G401 (cell line): ENCODE data around the gene NPHP4. TPM values are rescaled to one million over a fixed set of nuclear protein-coding genes. Genes with fewer than 3 reads are reported as not detected.
A peak's percentile ranks its signal among the peaks of the same experiment; 100 is the strongest.

ENCODE experiments used
- DNase-seq: peaks from one replicate; pipeline ENCODE4 v3.0.0-alpha.2; 2015; ENCODE audit warnings: low spot score
- in situ Hi-C: cut with HindIII; loops from 2 replicates; pipeline ENCODE4 v1.10.0; 2016; ENCODE audit warnings: low sequenced_read_pairs, mixed read lengths
- total RNA-seq: library from RNA; depleted of rRNA; stranded (reverse); fragments of >200 nt; shearing (Covaris generic); gene quantifications from 2 replicates; pipeline ENCODE4 v1.2.3, GENCODE V29; 2014

The NPHP4 gene
- total RNA-seq, 1 experiment from 2014 or later = 7.6 TPM

DNA sequence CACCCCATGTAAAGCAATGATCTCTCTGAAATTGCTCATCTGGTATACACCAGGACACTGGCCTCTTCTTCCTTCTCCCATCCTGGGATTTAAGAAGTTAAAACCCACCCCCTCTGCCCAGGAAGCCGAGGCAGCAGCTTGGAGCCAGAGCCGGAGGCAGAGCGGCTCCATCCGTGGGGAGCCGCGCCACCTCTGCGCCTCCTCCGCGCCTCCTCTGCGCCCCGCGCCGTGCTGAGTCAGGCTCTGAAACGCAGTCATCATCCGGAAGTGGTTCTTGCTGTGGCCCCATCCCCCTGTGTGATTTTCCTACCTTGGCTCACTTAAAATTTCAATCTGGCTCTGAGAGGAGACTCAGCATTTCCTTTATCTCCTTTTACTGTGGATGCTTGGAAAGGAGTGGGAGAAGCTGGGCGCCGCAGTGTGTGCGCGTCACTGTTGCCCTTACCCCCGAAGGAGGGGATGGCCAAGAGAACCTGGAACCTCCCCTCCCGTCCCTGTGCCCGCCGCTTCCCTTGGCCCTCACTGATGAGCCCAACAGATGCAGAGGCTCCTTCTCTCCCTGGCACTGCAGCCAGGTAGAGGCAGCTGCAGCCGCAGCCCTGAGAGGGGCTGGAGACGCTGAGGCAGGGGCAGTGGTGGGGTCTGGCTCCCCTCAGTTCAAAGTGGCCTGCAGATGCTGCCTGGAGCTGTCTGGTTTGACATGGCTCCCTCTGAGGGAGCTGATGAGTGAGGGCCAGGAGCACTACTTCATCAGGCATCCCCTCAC is 15.3 kb upstream of the NPHP4 start:
- in situ Hi-C loops = no loop called here
- DNase-seq = no peak

DNA sequence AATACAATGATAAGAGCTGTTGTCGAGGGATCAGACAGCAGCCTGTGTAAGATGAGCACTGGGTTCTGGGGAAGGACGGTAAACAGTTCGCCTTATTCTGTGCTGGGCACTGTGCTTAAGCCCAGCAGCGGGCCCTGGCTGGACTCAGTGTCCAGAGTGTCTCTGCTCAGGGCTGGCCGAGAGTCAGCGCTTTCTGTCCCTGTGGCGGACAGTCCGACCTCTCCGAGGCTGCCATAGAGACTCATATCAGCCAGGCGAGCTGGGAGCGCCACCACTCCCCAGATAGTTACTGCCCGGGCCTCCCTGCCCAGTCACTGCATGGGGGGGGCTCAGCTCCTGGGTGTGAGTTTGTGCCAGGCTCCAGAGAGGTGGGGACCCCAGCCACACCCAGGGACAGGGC is 14.7 kb upstream of the NPHP4 start:
- peak; percentile 23 for DNase-seq
- in situ Hi-C loops = no loop called here

DNA sequence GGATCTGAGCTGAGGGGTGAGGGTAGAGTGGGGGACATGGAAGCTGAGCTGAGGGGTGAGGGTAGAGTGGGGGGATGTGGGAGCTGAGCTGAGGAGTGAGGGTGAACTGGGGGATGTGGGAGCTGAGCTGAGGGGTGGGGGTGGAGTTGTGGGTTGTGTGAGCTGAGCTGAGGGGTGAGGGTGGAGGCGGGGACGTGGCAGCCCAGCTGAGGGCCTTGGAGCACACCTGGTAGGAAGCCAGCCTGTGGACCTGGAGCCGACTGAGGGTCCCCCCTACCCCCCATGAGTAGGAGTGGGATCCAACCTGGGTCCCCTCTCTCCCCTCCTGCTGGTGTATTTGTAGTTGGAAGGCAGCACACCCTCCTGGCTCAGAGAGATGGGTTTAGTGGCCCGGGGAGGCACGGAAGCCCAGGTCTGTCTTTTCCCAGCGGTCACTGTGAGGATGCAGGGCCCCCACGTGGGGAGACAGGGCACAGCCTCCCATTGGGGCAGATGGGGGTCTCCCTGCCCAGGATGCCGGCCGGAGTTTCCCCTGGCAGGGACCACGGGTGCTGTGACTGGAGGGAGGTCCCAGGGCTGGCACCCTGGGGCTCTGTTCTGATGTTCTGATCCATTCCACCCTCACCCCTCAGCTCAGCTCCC is 13.2 kb upstream of the NPHP4 start:
- DNase-seq = no peak
- in situ Hi-C loops = no loop called here

- in situ Hi-C loops = no loop called here
- no peak for DNase-seq
Measured at GRCh38 chr1:6004412-6005123, 12.3 kb upstream of the NPHP4 start.

DNA sequence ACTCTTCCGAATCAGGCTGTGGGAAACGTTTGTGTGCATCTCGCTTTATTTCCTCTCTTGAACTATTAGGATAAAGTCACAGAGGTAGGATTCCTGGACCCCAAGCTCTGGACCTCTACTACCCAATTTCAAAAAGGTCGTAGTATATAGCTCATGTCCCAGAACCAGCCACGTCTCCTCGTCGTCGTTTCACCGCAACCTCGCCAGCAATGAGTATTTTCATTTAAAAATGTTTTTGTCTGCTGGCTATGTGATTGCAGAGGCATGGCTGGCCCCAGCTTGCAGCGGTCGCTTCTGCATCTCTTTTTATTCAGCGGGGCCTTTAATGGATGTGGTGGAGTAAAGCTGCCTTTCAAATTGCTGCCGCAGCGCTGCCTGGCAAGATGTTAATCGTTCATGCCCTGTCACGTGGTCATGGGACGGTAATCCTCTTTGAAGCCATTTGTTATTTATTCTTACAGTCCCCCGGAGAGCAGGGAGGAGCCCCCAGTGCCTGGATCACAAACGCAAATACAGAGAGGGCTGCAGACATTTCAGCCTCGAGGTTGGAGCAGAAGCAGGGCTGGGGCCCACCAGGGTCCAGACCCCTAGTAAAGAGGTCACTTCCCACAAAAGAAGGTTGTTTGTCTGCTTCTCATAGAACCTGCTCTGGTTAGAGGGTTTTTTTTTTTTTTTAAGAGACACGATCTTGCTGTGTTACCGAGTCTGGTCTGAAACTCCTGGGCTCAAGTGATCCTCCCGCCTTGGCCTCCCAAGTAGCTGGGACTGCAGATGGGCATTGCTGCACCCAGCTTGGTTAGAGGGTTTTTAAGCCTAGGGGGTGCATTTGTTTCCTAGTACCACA is 11.6 kb upstream of the NPHP4 start:
- in situ Hi-C loops = no loop called here
- no peak for DNase-seq

GRCh38 chr1:6002714-6003501 is 10.7 kb upstream of the NPHP4 start:
- in situ Hi-C loops = no loop called here
- peak; percentile 12 for DNase-seq

DNA sequence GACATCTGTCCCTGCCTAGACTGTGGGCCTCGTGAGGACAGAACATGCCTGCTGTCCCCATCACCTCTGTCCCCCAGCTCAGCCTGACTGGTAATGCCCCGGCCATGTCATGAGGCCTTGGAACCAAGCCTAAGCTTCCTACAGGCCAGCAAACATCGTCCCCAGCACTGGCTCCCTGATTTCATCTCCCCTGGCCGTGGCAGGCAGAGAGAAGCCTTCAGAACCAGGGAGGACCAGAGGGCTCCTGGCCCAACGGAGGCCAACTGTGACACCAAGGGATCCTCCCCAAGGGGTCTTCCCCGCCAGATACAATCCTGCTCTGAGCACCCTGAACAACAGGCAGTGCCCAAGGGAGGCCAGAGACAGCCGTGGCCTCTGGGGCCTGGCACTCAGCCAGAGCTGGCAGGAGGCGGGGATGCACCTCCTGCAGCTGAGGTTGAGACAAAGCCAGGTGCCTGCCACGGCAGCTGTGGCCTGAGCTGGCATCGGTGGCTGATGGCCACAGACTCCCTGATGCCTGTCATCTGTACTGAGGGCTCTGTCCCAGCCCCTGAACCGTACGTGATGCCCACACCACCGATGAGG is 9.9 kb upstream of the NPHP4 start:
- in situ Hi-C loops = no loop called here
- peak; percentile 9 for DNase-seq

DNA sequence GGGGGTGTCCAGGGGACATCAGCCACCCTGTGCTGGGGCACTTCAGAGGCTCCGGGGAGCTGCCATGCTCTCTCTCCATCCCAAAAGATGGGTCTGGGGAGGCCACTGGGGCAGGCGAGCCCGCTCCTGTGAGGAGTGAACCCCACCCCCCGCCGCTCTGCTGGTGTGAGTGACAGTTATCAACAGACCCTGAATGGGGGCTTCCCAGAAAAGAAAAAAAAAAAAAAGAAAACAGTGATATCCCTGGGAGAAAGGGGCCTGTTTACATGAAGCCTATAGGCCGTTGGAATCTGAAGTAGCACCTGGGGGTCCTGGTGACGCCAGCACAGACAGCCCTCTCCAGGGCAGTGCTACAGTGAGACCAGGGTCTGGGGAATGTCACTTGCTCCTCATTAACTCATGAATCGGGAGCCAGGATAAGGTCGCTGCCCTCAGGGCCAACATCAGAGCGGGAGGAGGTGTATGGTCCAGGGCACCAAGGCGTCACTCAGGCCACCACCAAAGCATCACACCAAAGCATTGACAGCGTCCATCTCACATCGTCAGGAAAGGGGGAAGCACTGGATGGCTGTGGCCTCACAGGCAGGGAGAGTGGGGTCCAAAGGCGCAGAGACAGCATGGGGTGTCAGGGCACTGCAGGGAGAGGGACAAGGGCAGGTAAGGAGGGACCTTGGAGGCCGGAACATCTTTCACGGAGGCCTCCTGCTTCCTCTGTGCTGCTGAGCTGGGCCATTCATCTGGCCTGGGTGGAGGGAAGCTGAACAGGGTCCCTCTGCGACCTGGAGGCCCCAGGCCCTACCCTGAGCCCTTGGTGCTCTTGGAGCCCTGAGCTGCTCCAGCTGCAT is 8.4 kb upstream of the NPHP4 start:
- no peak for DNase-seq
- in situ Hi-C loops = no loop called here

GRCh38 chr1:5999711-6000443 is 7.7 kb upstream of the NPHP4 start:
- no peak for DNase-seq

GRCh38 chr1:5998906-5999301 is 6.7 kb upstream of the NPHP4 start:
- in situ Hi-C loops = no loop called here
- no peak for DNase-seq

More at GRCh38 chr1:5999711-6000443, 7.7 kb upstream of the NPHP4 start:
- in situ Hi-C loops = no loop called here

DNA sequence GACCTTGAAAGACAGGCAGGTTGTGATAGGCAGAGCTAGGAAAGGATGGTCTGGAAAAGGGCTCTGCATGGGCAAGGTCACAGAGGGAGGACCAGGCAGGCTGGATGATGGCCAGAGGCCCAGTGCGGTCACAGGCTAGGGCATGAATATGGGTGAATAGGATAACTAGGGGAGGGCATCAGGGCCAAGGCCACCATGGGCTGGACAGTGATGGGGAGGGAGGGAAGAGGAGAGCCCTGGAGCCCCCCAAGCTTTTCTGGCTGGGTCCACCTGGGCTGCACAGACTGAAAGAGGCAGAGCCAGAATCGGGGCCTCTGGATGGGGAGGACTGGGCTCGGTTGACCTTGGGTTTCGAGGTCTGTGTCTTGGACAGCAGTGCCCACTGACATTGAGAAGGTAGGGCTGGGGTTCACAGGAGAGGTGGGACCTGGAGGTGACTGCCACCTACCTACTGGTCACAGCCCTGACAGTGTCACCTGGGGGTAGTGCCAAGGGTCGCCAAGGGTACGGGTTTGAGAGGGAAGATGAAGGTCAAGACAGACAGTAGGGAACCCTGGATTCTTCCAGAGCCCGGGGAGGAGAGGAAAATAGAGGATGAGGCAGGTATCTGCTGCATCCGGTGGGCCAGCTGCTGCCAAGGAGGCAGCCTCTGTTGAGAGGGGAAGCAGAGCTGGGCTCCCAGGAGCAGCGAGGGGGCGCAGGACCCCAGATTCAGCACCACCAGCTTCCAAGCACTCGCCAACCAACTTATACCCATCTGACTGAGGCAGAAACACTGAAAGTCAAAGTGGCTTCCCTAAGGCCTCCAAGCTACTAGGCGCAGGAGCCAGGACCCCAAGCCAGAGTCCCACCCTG is 6.1 kb upstream of the NPHP4 start:
- DNase-seq = no peak
- in situ Hi-C loops = no loop called here

DNA sequence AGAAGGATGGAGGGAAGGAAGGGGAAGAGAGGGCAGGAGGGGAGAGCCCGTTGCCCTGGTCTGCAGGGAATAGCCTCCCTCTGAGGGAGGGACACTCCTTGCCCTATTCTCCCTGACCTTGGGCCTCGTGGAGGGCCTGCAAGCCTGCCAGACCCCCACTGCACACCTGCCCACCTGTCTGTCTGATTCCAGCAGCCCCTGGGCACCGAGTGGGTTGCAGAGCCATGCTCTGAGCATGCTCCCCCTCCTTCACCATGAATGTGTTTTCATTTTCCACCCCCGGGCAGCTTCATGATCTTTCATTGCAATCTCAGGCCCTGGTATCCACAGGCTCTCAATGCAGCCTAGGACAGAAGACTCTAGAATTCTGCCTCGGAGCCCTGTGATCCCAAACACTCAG is 5.1 kb upstream of the NPHP4 start:
- no peak for DNase-seq
- in situ Hi-C loops = no loop called here

DNA sequence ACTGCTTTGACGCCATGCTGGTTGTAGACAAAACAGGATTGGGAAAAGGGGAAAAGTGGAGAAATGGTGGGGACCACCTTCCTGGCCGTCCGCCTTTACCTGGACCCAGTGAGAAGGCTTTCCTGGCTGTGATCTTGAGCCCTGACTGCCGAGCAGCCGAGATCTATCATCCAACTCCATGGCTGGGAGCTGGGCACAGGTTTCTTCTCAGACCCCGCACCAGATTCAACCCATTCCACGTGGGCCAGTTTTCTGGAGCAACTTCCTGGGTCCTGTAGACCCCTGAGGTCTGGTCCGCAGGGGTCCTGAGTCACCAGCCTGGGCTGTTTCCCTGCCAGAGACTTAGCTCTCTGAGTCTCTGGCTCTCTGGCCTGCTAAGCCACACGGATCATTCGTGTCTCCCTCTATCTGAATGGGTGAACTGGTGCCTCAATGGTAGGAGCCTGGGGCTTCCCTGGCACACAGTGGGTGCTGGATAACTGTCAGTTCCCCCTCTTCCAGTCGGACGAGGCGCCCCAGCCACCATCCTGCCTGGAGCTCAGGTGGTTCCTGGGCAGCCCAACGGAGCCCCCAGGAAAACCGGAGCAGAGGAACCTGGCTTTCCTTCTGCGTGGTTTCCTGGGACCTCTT is 4.5 kb upstream of the NPHP4 start:
- DNase-seq = no peak
- in situ Hi-C loops = no loop called here

DNA sequence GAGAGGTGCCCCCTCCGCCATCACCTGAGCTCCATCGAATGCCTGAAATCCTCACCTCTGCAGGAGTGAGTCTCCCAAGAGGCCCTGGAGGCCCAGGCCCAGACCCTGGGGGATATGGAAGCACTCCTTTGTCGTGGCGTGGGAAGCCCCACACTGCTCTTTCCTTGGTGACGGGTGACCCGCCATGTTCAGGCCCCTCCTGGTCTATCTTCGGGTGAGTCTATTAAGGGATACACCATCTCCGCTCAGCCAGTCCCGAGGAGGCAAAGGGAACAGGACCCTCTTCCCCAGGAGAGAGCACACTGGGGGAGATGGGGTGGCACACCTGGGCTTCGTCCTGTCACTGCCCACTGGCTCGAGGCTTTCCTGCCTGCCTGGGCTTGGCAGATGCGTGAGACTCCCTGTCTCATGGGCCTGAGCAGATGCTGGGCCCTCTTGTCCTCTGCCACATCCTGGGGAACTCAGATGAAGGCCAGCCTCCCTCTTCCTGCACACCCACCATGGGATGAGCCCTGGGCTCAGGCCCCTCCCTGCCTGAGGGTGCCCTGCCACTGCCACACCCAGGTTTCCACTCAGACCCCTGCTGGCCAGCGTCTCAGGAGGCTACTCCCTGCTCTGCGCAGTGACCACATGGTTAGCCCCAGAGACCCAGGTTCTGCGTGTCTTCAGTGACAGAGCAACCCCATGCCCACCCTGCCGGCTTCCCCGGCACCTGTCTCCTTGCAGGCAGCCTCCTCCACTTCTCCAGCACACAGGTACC is 3.8 kb upstream of the NPHP4 start:
- DNase-seq = no peak
- in situ Hi-C loops = no loop called here
